SK-N-MC (cell line): ENCODE measurements around the gene PDE7B.

Experiments used
- EZH2 ChIP-seq: fragments of 200-600 bp; sonication (generic); IDR thresholded peaks from one replicate; pipeline ENCODE4 v1.6.1; 2017; ENCODE audit warnings: antibody characterized with exemption
- POLR2AphosphoS5 ChIP-seq: IDR thresholded peaks from 2 replicates; pipeline ENCODE4 v1.6.1; 2012; ENCODE audit warnings: mild to moderate bottlenecking, low read depth, low read length, borderline replicate concordance

GRCh38 chr6:136094812-136095211, 243.3 kb downstream of the PDE7B start:
- TF ChIP-seq EZH2 (no peak), POLR2AphosphoS5 (no peak)
